Hepatocyte (in vitro differentiated cells): Measurements from ENCODE around the gene FBXO8. TPM values are rescaled to one million over a fixed set of nuclear protein-coding genes. Genes with fewer than 3 reads are reported as not detected.

Source experiments
- DNase-seq: peaks from one replicate; pipeline ENCODE4 v3.0.0-alpha.2; 2016; ENCODE audit warnings: low spot score
- H2AFZ ChIP-seq: fragments of 200-600 bp; sonication (generic); 2 replicates; pipeline ENCODE4 v1.6.0; 2016; ENCODE audit warnings: antibody characterized with exemption, mild to moderate bottlenecking
- H3K27ac ChIP-seq: fragments of 200-600 bp; sonication (generic); 2 replicates; pipeline ENCODE4 v1.5.1; 2016; ENCODE audit warnings: mild to moderate bottlenecking
- H3K27me3 ChIP-seq: fragments of 200-600 bp; sonication (generic); 2 replicates; pipeline ENCODE4 v1.6.1; 2016
- H3K36me3 ChIP-seq: fragments of 200-600 bp; sonication (generic); replicated peaks from 2 replicates; pipeline ENCODE4 v1.5.1; 2016; ENCODE audit warnings: low read depth; ENCODE audit not compliant: insufficient read depth
- H3K4me1 ChIP-seq: fragments of 200-600 bp; sonication (generic); 2 replicates; pipeline ENCODE4 v1.5.1; 2016; ENCODE audit warnings: mild to moderate bottlenecking, moderate library complexity; ENCODE audit not compliant: insufficient read depth
- H3K4me2 ChIP-seq: fragments of 200-600 bp; sonication (generic); 2 replicates; pipeline ENCODE4 v1.6.0; 2016
- H3K4me3 ChIP-seq: fragments of 200-600 bp; sonication (generic); 2 replicates; pipeline ENCODE4 v1.5.1; 2016; ENCODE audit warnings: mild to moderate bottlenecking
- H3K79me2 ChIP-seq: fragments of 200-600 bp; sonication (generic); 2 replicates; pipeline ENCODE4 v1.6.0; 2017; ENCODE audit warnings: mild to moderate bottlenecking
- H3K9me2 ChIP-seq: fragments of 200-600 bp; sonication (generic); replicated peaks from 2 replicates; pipeline ENCODE4 v1.6.0; 2017; ENCODE audit warnings: mild to moderate bottlenecking; ENCODE audit not compliant: insufficient read depth
- H3K9me3 ChIP-seq: fragments of 200-600 bp; sonication (generic); 2 replicates; pipeline ENCODE4 v1.5.1; 2016; ENCODE audit warnings: low read depth, mild to moderate bottlenecking
- H4K20me1 ChIP-seq: fragments of 200-600 bp; sonication (generic); 2 replicates; pipeline ENCODE4 v1.6.0; 2016; ENCODE audit warnings: mild to moderate bottlenecking; ENCODE audit not compliant: insufficient read depth, poor library complexity, severe bottlenecking
- EZH2 ChIP-seq: fragments of 200-600 bp; sonication (generic); IDR thresholded peaks from 2 replicates; pipeline ENCODE4 v1.6.1; 2016; ENCODE audit warnings: antibody characterized with exemption, mild to moderate bottlenecking, borderline replicate concordance
- EZH2phosphoT487 ChIP-seq: fragments of 200-600 bp; sonication (generic); IDR thresholded peaks from one replicate; pipeline ENCODE4 v1.6.1; 2018; ENCODE audit warnings: antibody characterized with exemption, mild to moderate bottlenecking, low read depth, moderate library complexity; ENCODE audit not compliant: unreplicated experiment, severe bottlenecking
- WGBS: methylation state at CpG from one replicate; pipeline ENCODE4 v1.1.6; 2016; ENCODE audit warnings: low lambda C conversion rate; ENCODE audit errors: missing lambda C conversion rate; 5-methylcytosine and 5-hydroxymethylcytosine counted together
- polyA plus RNA-seq: library from polyadenylated mRNA; unstranded; fragments of >200 nt; fragmentation: Nextera tagmentation; extraction: Ambion mirVana; gene quantifications from 2 replicates; pipeline ENCODE4 v1.2.1, GENCODE V29; 2016
- total RNA-seq: library from RNA; depleted of rRNA; stranded (reverse); fragments of >200 nt; gene quantifications from 2 replicates; pipeline ENCODE4 v1.2.3, GENCODE V29; 2014
- TF ChIP-seq, protein P1 (sequence below): fragments of 200-600 bp; sonication (generic); IDR thresholded peaks from 2 replicates; pipeline ENCODE4 v1.5.1; 2016; ENCODE audit warnings: antibody characterized with exemption, mild to moderate bottlenecking; ENCODE audit not compliant: poor library complexity

Gene FBXO8
- 35.7 and 43.4 TPM in 2 replicates for total RNA-seq
- polyA plus RNA-seq: 21.2 and 21.3 TPM in 2 replicates

DNA sequence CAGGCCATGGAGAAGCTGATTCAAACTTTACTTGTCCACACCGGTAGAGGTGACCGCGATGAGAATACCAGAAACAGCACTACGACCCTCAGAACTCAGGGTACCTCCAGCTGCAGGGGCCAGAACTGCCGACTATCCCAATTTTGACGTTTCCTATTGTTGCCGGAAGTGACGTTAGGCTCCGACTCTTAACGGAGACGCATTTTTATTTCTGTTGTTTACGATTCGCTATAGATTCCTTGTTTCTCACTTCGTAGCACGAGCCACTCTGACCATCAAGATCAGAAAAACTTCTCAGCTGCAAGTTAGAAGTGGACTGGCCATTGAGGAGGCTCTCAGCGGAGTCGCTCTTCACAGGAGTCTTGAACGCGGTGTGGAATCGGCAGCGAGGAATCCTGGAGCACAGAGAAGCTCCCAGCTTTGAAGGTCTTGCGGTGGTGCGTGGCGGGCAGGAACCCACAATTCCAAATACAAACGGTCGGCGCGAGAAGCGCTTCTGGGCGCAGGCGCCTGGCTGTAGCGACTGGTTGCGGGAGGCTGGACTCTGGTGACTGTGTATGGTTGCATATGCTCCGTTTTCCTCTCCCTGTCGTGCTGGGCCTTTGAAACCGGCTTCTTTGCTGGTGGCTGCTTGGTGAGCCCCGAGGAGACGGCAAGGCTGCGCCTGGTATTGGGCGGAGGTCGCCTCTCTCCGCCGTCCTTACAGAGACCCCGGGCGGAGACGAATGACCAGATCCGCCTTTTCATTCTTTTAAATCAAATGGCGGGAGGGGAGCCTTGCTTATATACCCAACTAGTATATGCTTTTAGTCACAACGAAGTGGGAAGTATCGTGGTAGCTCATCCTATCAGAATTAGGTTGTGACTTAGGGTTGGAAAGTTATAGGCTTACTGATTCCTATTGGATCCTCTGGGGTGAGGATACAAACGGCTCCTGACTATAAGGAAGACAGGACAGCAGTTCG, at the start of gene FBXO8, which contains the start of gene CEP44:
TSS of gene FBXO8 (minus strand) at position 161 of the 965 bp plus-strand sequence. CDS start 20,575 bp downstream, outside the sequence.
TSS of gene CEP44 (plus strand) at position 405 of the 965 bp plus-strand sequence. CDS start 15,211 bp downstream, outside the sequence.
- WGBS: under 1% methylated on average over 52 of the region's 52 CpGs
- no peaks in the 10 kb centered on the region for H3K9me2 ChIP-seq
- H3K27ac ChIP-seq: peak within 1 kb of the TSS; percentile 99
- no peaks in the 10 kb centered on the region for H4K20me1 ChIP-seq
- H3K9me3 ChIP-seq: no peaks in the 10 kb centered on the region
- no peaks in the 10 kb centered on the region for H3K36me3 ChIP-seq
- H3K4me3 ChIP-seq: peak within 1 kb of the TSS; percentile 80
- no peaks in the 10 kb centered on the region for H3K27me3 ChIP-seq
- peak within 1 kb of the TSS; percentile 92 for H2AFZ ChIP-seq
- DNase-seq: peak; percentile 80
- TF ChIP-seq EZH2phosphoT487 (no peak), EZH2 (no peak)
- TF ChIP-seq, protein P1, sequence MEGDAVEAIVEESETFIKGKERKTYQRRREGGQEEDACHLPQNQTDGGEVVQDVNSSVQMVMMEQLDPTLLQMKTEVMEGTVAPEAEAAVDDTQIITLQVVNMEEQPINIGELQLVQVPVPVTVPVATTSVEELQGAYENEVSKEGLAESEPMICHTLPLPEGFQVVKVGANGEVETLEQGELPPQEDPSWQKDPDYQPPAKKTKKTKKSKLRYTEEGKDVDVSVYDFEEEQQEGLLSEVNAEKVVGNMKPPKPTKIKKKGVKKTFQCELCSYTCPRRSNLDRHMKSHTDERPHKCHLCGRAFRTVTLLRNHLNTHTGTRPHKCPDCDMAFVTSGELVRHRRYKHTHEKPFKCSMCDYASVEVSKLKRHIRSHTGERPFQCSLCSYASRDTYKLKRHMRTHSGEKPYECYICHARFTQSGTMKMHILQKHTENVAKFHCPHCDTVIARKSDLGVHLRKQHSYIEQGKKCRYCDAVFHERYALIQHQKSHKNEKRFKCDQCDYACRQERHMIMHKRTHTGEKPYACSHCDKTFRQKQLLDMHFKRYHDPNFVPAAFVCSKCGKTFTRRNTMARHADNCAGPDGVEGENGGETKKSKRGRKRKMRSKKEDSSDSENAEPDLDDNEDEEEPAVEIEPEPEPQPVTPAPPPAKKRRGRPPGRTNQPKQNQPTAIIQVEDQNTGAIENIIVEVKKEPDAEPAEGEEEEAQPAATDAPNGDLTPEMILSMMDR: no peak
- H3K4me2 ChIP-seq: peak within 1 kb of the TSS; percentile 79
- H3K79me2 ChIP-seq: peaks cover 84% of the 10 kb centered on the region
- H3K4me1 ChIP-seq: peaks cover 5% of the 10 kb centered on the region

DNA sequence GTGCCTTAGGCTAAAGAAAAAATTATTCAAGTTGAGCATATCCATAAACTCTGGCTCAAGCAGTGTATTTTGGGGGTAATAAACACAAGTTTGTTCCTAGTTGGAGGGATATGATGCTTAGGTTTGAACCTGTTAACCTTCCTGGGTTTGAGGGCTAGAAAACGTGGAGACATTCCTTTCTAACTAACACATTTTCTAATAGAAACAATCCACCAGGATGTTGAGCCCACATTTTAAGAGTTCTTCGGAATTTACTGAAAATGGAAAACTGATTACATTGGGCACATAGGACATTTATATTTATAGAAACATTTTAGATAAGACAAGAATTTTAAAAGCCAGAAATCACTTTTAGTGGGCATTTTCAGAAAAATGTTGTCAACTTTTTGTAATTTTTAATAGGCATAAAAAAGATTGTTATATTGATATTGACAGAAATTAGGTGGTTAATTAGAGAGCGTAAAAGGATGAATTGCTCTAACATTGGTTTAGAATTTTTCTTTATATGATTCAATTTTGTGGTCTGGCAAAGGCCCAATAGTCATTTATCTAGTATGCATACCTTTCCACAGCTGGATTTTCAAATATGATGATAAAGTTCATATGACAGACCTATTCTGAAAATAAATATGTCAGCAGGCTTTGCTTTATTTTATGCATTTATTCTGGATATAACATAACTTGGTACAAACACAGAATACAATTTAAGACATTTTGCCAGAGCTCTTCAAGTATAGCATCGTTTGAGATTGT, 49.5 kb upstream of the FBXO8 start:
- 75% methylated on average over 4 of the region's 4 CpGs for WGBS
- no peak for DNase-seq
- no peak overlapping the region for H3K27ac ChIP-seq
- no peaks in the 10 kb centered on the region for H3K9me3 ChIP-seq
- H2AFZ ChIP-seq: no peak overlapping the region
- no peaks in the 10 kb centered on the region for H4K20me1 ChIP-seq
- H3K9me2 ChIP-seq: no peaks in the 10 kb centered on the region
- no peak overlapping the region for H3K4me3 ChIP-seq
- H3K4me1 ChIP-seq: no peaks in the 10 kb centered on the region
- H3K4me2 ChIP-seq: no peak overlapping the region
- H3K36me3 ChIP-seq: no peaks in the 10 kb centered on the region
- H3K27me3 ChIP-seq: no peaks in the 10 kb centered on the region
- TF ChIP-seq, protein P1: no peak
- TF ChIP-seq EZH2: no peak
- TF ChIP-seq EZH2phosphoT487: no peak
- H3K79me2 ChIP-seq: no peaks in the 10 kb centered on the region

DNA sequence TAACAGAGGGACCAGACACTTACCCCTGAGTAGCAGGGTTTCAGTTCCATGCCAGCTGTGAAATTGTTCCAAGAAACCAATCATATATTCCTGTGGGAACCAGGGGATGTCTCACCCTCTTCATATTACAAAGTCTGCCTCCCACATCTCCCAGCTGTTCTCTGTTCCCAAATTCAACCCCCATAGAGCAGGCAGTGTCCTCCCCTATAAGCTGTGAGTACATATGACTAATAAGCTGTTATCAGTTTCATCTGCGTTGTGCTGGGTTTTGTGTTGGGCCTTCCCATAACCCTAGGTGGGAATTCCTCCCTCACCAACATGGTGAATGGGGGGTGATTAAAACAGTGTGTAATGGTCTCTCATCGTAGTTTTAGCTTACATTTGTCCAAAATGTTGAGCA, 41.3 kb upstream of the FBXO8 start:
- no peak for DNase-seq
- H3K4me3 ChIP-seq: no peak overlapping the region
- no peaks in the 10 kb centered on the region for H3K4me1 ChIP-seq
- WGBS: 81% methylated on average over 2 of the region's 2 CpGs
- no peaks in the 10 kb centered on the region for H4K20me1 ChIP-seq
- TF ChIP-seq EZH2 (no peak), EZH2phosphoT487 (no peak)
- H3K9me2 ChIP-seq: no peaks in the 10 kb centered on the region
- H3K79me2 ChIP-seq: no peaks in the 10 kb centered on the region
- no peak overlapping the region for H2AFZ ChIP-seq
- H3K36me3 ChIP-seq: no peaks in the 10 kb centered on the region
- H3K4me2 ChIP-seq: no peak overlapping the region
- no peaks in the 10 kb centered on the region for H3K27me3 ChIP-seq
- H3K27ac ChIP-seq: no peak overlapping the region
- H3K9me3 ChIP-seq: no peaks in the 10 kb centered on the region
